Stimulated activated CD4-positive, alpha-beta T cell treated with anti-CD3 and anti-CD28 coated beads, TNF-alpha, amount 100 ng/mL, for 24 hours (primary cell): ENCODE results near the gene CREB3L4.
"Not testable (repeated sequence)": the region's sequence is repeated elsewhere in the genome, so short reads cannot be mapped to it uniquely, and the experiment has no call there.

Source experiments
- DNase-seq, 3 experiments: peaks; one replicate each; pipeline ENCODE4 v3.0.0-alpha.2; 2020; ENCODE audit warnings: low read depth in 3 of 3

Gene CREB3L4

DNA sequence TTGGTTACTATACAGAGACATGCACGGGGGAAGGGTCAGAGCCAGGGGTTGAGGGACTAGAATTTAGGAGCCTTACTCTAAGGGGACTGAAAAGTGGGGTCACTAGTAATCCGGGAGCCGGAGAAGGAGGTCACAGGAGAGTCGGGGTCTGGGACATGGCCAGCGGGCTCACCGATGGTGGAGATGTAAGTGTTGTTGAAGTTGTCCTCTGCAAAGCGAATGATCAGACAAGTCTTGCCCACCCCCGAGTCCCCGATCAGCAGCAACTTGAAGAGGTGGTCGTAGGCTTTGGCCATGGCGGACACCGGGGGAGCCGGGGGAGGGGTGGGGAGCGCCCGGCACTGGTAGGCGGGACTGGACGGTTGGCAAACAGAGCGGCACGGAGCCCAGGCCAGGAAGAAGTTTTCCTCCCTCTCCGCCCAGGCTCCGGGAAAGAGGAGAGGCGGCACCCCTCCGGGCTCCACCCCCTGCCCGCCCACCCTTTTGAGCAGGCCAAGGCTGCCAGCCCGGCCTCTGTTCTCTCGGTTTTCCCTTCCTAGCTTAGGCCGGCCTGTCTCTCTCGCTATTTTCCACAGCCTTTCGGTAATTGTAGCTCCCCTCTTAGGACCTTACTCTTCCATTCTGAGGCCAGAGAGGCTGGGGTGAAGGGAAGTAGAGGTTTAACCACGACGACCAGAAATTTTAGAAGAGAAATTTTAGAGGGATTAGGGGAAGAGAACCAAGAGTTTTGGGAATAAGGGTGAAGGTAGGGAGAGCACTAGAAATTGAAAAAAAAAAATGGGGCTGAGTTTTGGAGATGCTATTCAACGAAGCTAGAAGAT is 18.4 kb downstream of the CREB3L4 start, which contains the start of gene RAB13:
TSS of gene RAB13 (minus strand) at position 399 of the 821 bp plus-strand sequence. CDS start at position 296, 103 bp downstream.
- no peak for DNase-seq

DNA sequence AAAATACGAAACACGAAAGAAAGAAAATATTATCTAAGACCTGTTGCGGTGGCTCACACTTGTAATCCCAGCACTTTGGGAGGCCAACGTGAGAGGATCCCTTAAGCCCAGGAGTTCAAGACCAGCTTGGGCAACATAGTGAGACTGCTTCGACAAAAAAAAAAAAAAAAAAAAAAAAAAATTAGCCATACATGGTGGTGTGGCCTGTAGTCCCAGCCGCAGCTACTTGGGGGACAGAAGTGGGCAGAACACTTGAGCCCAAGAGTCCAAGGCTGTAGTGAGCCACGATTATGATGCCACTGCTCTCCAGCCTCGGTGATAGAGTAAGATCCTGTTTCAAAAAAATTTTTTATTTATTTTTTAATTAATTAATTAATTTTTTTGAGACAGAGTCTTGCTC is 19.9 kb downstream of the CREB3L4 start:
- DNase-seq, result no peak

DNA sequence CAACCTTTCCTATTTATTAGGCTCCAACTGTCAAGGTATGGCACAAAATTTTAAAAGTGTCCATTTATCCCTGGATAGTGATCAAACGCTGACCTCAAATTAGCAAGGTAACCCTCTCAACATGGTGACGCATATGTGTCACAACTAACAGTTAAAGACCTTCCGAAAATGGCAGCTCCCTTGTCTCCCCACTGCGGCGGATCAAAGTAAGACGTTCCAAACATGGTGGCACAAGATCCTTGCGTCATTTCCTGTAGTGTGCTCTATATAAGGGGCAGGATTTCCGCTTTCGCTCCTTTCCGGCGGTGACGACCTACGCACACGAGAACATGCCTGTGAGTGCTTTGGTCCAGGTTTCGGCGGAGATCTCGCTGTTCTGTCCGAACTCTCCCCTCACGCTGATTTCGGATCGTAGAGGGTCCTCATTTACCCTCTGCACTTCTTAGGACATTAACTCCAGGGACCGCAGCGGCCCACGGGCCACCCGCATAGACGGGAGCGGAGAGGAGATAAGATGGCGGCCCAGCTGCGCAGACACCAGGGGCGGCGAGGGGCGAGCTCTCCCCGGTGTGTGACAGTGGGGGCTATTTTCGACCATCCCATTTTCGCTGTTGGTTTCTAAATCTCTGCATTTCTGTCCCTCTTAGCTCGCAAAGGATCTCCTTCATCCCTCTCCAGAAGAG is 22.9 kb downstream of the CREB3L4 start, which contains the start of gene RPS27:
TSS of gene RPS27 (plus strand) at position 295 of the 683 bp plus-strand sequence. CDS start at position 330, 35 bp downstream.
- peak; percentile 68 to 81 (median 80) for DNase-seq

DNA sequence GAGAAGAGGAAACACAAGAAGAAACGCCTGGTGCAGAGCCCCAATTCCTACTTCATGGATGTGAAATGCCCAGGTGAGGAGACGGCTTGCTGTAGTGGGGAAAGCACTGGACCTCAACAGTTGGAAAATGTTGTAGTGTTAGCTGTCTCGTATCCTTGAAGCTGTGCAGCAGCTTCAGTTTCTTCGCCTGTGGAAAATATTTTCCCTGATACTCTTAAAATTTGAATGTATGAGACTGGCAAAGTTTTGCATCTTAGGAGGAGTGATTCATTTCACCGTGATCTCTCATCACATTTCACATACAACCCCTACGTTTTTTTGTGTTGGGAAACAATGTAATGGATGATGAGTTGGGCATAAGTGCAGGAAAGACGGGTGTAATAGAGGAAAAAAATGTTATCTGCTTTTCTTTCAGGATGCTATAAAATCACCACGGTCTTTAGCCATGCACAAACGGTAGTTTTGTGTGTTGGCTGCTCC is 23.5 kb downstream of the CREB3L4 start:
- no peak for DNase-seq

DNA sequence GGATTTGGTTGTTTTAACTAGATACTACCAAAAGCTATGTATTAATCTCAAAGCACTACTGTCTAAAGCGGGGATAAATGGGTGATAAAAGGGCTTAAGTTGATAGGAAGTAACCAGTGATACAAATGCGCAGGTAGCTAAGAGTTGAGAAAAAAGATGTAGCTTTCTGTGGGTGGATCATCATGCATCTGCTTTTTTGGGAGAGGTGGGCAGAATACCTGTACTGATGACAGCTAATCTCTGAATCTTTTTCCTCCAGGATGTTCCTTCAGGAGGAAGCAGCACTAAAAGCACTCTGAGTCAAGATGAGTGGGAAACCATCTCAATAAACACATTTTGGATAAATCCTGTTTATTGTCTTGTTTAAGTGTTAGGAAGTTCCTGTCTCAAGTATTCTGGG is 24.1 kb downstream of the CREB3L4 start:
- no peak for DNase-seq

DNA sequence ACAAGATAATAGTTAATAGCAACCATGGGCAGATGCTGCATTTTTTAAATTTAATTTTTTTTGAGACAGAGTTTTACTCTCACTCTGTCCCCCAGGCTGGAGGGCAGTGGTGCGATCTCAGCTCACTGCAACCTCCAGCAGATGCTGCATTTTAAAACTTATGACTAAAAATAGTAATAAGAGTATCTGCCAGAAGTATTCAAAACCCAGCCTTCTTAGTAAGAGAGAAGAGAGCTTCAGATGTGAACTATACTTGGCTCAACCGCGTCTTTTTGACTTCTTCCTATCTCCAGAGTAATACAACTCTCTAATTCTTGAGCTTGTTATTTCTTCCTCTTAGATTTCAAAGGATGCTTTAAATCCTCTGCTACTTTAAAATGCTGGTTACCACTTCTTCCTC is 27.5 kb downstream of the CREB3L4 start:
- DNase-seq, result no peak

DNA sequence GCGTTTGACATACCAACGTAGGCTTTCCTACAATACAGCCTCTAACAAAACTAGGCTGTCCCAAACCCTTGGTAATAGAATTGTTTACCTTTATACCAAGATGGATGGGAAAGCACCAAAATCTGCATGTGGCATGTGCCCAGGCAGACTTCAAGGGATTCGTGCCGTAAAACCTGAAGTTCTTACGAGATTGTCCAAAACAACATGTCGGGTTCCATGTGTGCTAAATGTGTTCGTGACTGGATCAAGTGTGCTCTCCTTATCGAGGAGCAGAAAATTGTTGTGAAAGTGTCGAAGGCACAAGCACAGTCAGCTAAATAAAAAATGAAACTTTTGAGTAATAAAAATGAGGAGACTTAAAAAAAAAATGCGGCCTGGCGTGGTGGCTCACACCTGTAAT is 27.9 kb downstream of the CREB3L4 start:
- no peak for DNase-seq

DNA sequence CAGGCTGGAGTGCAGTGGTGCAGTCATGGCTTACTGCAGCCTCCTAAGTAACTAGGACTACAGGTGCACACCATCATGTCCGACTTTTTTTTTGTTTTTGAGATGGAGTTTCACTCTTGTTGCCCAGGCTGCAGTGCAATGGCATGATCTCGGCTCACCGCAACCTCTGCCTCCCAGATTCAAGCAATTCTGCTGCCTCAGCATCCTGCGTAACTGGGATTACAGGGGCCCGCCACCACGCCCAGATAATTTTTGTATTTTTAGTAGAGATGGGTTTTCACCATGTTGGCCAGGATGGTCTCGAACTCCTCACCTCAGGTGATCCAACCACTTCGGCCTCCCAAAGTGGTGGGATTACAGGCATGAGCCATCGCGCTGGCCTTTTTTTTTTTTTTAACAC is 29.2 kb downstream of the CREB3L4 start:
- not testable (repeated sequence) for DNase-seq

DNA sequence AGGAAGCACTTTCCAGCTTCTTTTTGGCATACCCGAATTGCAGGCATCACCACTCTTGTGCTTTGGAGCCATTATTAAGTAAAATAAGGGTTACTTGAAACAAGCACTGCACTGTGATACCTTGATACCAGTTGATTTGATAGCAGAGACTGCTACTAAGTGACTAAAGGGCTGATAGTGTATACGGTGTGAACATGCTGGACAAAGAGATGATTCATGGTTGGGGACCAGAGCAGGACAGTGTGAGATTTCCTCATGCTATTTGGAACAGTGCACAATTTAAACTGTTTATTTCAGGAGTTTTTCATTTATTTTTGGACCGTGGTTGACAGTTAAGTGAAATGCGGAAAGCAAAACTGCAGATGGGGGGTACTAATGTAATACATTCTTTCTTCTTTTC is 32.7 kb downstream of the CREB3L4 start:
- DNase-seq, result no peak

DNA sequence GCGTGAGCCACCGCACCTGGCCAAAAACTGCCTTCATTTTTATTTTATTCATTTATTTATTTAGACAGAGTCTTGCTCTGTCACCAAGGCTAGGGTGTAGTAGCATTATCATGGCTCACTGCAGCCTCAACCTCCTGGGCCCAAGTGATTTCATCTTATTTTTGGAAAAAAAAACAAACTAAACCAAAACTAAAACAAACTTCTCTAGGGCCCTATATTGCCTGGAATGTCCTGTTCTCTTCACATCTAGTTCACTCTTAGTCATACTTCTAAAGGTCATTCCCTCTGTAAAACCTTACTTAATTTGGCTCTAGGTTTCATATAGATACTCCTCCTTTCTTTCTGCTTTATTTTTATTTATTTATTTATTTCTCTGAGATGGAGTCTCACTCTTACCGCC is 38.4 kb downstream of the CREB3L4 start:
- no peak for DNase-seq

DNA sequence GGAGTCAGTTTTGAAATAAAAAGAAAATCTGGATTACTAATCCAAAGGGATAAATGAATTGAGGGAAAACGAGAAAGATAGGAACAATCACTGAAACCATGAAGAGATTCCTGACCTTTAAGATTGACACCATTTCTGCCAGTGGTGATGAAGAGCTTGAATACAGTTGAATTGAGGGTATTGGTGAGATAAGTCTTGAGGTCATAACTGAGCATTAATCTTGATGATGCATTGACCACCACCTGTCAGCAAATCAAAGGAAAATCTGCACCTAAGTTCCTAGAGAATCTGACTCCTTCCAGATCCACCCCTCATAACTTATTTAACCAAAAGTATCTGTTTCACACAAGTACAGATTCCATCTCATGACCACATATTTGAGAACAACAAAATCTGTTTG is 44.4 kb downstream of the CREB3L4 start:
- DNase-seq, result no peak

DNA sequence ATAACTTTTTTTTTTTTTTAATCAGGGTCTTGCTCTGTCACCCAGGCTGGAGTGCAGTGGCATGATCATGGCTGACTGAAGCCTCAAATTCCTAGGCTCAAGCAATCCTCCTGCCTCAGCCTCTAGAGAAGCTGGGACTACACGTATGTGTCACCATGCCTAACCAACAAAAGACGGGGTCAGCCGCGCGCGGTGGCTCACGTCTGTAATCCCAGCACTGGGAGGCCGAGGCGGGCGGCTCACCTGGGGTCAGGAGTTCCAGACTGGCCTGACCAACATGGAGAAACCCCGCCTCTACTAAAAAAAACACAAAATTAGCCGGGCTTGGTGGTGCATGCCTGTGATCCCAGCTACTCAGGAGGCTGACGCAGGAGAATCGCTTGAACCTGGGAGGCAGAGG is 44.8 kb downstream of the CREB3L4 start:
- not testable (repeated sequence) for DNase-seq

DNA sequence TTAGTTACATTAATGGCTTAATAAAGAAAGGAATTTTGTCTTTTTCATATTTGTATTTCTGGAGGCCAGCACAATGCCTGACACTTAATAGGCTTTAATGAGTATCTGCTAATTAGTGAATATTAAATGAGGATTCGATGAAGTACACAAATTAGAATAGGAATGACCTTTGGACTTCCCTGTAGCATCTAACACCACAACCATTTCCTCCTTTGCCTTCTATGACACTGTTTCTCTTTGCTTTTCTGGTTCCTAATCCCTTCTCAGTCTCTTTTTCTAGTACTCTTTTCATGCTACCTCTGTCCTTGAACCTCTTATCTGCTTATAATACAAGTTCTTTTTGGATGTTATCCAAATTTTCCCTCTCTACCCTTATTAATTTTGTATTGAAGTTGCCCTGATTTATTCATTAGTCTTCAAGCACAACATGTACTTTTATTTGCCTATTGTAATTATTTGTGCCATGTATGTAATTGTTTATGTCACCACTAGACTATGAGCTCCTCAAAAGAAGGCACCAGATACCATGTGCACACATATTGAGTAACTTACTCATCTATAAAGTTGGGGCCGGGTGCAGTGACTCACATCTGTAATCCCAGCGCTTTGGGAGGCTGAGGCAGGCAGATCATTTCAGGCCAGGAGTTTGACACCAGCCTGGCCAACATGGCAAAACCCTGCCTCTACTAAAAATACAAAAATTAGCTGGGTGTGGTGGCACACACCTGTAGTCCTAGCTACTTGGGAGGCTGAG is 46.6 kb downstream of the CREB3L4 start:
- no peak for DNase-seq

DNA sequence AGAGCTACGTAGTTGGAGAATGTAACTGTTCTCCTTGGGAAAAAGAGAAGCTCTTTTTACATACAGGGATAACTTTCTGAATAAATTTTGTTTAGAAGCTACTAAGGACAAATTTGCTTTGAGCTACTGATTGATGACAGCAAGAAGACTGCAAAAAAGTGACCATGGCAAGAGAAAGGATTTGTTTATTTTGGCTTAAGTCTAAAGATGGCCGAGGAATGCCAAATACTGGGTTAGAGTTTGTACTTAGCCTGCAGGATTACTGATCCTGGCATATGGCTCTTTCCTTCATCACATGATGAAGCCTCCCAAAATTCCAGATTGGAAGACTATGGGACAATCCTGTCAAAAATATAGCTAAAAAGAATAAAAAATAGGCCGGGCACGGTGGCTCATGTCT is 51.6 kb downstream of the CREB3L4 start:
- no peak for DNase-seq

DNA sequence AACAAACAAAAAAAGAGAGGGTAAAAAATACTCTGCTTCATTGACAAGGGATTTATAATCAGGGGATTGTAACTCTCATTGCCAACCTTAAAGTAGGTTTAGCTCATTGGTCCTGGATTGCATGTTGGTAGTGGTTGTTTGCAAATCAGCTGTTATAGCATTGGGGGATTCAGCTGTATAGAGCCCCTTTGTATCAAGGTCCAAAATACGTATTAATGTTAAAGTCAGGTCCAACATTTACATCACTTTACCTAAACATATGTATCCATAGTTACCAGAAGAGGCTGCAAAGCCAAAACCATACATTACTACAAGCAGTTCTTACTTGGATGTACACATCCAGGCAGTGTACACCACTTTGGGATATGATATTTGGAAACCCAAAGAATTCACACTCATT is 52.2 kb downstream of the CREB3L4 start:
- DNase-seq, result no peak
